SK-N-DZ (cell line): Measurements from ENCODE around the gene CLDN14.

Experiments
- DNase-seq: peaks from one replicate; pipeline ENCODE4 v3.0.0-alpha.2; 2015; ENCODE audit warnings: low spot score

CLDN14 gene

DNA sequence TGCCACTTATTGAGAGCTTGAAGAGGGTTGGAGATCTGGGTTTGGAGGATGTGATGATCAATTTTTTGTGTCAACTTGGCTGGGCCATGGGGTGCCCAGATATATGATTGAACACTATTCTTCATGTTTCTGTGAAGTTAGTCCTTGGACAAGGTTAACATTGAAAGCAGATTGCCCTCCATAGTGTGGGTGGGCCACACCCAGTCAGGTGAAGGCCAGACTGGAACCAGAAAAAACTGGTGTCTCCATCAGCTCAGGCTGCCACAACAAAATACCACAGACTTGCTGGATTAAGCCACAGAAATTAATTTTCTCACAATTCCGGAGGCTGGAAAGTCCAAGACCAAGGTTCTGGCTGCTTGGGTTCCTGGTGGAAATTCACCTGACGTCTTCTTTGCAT, 7.5 kb downstream of the CLDN14 start:
- no peak for DNase-seq

DNA sequence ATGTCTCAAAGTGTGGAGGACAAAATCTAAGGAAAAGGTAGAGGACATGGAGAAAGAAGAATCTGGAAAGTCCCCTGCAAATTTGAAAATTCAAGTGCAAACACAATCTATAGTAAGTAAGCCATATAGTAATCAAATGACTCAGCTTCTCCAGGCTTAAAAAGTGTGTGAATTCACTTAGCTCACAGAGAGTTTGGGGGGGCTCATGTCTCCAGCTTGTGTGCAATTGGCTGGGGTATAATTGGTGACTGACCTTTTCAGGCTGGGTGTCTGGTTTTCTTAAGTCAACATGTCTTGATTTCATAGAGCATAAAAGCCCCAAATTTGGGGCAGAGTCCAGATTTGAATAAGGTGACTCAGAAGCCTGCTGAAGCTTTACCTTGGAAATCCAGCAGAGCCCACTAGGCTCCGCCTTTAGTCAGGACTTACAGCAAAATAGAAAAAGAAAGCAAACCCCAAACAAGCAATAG, 8.6 kb downstream of the CLDN14 start:
- DNase-seq, result no peak

DNA sequence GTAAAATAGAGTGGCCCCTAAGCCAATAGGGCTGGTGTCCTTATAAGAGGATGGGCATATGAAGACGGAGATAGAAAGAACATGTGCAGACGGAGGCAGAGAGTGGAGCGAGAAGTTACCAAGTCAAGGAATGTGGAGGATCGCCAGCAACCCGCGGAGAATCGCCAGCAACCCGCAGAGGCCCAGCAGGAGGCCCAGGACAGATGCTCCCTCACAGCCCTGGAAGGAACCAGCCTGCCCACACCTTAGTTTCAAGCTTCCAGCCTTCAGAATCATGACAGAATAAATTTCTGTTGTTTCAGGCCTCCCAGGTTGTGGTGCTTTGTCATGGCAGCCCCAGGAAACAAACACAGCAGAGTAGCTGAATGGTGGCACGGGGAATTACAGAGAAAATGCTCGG, 9.6 kb downstream of the CLDN14 start:
- DNase-seq, result no peak

GRCh38 chr21:36466061-36466511, 13.8 kb downstream of the CLDN14 start:
- no peak for DNase-seq

- DNase-seq, result no peak
Observed at GRCh38 chr21:36465478-36465877, 14.4 kb downstream of the CLDN14 start.

DNA sequence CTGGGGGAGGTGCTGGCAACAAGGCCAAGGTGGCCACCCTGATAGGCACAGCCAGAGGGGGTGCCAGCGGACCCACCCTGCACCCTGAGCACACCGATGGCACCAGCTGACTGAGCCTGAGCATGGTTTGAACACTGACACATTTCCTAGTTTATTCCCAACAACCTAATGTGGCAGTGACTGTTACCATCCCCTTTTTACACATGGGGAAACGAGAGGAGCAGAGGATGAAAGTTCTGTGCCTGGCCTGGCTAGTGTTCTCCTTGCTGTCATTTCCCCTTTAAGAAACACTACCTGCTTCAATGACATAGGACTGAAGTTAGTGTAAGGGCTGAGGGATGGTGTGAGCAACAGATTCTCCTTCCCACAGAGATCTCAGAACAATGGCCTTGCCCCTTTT, 15.3 kb downstream of the CLDN14 start:
- DNase-seq, result no peak

DNA sequence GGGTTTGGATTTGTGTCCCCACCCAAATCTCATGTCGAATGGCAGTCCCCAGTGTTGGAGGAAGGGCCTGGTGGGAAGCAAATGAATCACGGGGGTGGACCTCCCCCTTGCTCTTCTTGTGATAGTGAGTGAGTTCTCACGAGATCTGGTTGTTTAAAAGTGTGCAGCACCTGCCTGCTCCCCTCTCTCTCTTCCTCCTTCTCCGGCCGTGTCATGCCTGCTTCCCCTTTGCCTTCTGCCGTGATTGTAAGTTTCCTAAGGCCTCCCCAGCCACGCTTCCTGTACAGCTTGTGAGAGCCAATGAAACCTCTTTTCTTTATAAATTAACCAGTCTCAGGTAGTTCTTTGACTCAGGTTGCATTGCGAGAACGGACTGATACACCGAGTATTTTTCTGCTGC, 15.9 kb downstream of the CLDN14 start:
- no peak for DNase-seq

GRCh38 chr21:36463204-36463603, 16.7 kb downstream of the CLDN14 start:
- DNase-seq, result no peak

DNA sequence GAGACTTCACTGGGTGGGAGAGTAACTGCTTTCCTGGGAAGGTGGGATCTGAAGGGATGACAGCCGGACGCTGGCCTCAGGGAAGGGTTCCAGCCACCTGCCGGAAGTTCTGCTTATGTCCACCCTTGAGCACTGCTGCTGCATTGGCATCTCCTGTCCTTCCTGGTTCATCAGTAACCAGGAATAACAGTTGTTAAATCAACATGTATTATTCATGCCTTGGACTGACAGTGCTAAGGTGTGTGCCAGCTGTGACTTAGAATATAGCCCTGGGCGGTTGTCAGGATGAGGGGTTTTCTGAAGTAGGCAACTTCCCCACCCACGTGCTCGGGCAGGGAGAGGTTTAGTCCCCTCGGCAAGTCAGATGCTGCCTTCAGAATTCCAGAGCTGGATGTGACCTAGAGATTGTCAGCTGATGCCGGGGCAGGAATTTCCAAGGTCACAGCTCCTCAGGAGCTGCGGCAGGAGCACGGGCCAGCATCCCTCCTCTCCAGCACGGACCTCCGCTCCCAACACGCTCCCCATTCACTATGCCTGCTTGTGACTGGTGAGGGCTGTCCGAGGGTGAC, 17.9 kb downstream of the CLDN14 start:
- DNase-seq, result no peak

GRCh38 chr21:36461277-36461917, 18.5 kb downstream of the CLDN14 start:
- DNase-seq, result no peak

DNA sequence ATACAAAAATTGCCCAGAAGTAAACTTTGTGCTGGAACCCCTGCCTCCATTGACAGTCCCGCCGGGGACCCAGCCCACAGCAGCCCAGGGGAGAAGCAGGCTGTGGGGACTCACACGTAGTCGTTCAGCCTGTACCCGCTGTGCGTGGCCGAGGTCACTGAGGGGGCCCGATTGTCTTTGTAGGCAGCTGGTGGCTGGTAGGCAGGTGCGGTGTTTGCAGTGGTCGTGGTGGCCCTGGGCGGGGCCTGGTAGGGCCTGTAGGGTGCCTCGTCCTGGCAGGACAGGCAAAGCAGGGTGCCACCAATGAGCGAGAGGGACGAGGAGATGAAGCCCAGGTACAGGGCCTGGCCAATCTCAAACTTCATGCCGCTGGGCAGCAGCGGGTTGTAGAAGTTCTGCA, 19.1 kb downstream of the CLDN14 start:
- DNase-seq, result no peak

- DNase-seq, result no peak
Observed at GRCh38 chr21:36459098-36459497, 20.8 kb downstream of the CLDN14 start.

DNA sequence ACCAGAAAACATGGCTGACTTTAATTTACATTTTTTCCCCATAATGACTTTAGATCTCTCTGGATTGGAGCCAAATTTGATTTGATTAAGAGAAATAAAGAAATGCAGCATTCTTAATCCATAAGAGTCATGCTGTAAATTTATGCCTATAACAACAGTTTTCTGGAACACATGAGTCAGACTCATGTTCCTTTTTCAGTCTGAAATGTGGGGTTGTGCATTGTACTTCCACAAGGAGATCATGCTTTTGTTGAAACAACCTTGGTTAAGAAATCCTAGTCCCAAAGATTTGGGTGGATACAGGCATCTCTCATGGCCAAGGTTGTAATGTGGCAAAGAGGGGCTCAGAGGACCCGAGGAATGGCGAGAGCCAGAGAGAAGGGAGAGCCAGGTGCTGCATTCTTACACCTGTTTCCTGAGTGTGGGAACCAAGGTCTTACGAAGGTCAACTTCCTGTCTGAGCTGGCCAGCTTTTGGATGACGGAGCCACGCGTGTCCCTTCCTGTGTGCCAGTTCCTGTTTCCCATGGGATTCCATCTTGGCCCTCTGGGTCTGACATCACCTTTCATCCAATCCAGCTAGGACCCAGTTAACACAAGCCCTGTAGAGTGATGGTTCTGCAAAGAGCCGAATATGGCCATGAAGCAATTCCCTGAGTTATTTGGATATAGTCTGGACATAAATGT, 23.1 kb downstream of the CLDN14 start:
- no peak for DNase-seq

GRCh38 chr21:36454706-36455105, 25.2 kb downstream of the CLDN14 start:
- no peak for DNase-seq

DNA sequence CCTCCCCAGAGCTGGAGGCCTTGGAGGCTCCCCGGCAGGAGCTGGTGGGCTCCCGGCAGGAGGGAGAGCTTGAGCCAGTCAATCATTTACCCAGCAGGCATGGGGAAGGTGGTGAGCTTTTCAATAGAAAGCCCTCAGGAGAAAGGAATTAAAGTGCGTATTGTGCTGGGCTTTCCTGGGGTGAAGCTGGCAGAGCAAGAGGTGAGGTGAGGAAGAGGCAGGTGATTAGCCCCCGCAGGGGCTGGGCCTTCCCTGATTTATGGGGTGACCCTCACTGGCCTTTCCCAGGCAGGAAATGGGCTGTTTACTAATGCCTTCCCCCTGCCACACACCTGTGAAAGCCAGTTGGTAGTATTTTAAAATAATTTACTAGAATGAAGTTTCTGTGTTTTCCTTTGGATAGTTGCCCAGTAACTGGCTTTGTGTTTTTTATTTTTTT, 25.8 kb downstream of the CLDN14 start:
- DNase-seq, result no peak

DNA sequence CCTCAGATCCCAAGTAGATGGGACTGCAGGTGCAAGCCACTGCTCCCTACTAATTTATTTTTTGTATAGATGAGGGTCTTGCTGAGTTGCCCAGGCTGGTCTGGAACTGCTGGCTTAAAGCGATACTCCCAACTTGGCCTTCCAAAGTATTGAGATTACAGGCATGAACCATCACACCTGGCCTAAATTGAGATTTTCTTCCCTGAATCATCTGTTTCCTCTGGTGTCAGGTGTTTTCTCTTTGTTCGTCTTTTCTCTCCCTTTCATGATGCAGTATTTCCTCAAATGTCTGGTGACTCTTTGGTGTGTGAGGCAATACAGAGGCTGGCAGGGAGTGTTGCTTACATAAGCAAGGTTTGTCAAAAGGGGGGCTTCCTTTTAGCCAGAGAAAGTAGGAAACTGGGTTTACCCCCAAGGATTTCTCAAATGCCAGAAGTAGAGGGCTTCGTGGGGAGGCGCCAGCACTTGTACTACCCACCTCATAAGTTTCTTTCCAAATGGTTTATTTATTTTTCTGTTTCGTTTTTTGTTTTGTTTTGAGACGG, 27.6 kb downstream of the CLDN14 start:
- no peak for DNase-seq

- DNase-seq, result no peak
Observed at GRCh38 chr21:36451506-36451905, 28.4 kb downstream of the CLDN14 start.

GRCh38 chr21:36450511-36450910, 29.4 kb downstream of the CLDN14 start:
- DNase-seq, result no peak

DNA sequence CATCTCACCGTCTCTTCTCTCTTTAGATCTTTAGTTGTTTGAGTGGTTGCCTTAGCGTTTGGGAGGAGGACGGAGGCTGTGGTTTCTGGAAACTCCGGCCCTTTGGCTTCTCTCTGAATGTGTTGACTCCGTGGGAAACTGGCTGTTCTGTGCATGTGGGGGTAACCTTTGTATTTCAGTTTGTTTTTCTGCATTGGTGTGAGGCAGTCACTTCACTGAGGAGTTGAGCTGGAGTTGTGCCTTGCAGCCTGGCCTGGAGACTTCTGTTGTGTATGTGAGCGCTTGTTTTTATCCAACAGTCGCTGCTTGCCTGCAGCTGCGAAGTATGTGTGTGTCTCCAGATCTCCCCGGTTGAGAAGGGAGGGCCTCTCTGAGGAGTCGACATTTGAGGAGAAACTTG, 33.6 kb downstream of the CLDN14 start:
- DNase-seq, result no peak

DNA sequence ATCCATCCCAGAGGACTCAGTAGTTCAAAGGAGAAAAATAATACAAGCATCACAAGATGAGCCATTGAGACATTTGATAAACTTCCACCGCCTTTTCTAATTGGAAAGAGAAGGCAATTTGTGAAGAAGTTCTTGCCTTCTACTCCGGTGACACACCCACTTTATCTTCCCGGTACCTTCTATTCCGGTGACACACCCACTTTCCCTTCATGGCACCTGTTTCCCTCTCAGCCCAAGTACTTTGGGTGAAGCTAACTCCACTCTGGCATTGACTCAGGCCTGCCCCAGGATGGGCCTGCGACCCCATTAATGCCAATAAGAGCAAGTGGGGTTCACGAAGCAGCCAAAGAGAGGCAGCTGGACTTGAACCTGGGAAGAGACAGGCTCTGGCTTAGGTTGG, 38.2 kb downstream of the CLDN14 start:
- no peak for DNase-seq

DNA sequence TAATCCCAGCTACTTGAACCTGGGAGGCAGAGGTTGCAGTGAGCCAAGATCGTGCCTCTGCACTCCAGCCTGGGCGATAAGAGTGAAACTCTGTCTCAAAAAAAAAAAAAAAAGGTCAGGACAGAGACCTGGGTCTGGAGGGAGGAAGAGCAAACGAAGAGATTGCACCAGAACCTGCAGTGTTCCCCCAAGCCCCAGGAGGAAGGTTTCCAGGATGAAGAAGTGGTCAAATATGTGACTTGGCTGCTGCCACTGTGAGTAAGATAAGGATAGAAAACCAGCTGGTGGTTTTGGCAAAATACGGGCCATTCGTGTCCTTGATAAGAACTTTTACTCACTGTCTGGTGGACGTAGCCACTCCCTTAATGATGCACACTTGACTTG, 42.2 kb downstream of the CLDN14 start:
- no peak for DNase-seq

GRCh38 chr21:36436829-36437744, 42.8 kb downstream of the CLDN14 start:
- DNase-seq, result no peak
